Measurements from ENCODE around the gene SLC12A3.
"Not testable (repeated sequence)": the region's sequence is repeated elsewhere in the genome, so short reads cannot be mapped to it uniquely, and the experiment has no call there.

SLC12A3 gene

DNA sequence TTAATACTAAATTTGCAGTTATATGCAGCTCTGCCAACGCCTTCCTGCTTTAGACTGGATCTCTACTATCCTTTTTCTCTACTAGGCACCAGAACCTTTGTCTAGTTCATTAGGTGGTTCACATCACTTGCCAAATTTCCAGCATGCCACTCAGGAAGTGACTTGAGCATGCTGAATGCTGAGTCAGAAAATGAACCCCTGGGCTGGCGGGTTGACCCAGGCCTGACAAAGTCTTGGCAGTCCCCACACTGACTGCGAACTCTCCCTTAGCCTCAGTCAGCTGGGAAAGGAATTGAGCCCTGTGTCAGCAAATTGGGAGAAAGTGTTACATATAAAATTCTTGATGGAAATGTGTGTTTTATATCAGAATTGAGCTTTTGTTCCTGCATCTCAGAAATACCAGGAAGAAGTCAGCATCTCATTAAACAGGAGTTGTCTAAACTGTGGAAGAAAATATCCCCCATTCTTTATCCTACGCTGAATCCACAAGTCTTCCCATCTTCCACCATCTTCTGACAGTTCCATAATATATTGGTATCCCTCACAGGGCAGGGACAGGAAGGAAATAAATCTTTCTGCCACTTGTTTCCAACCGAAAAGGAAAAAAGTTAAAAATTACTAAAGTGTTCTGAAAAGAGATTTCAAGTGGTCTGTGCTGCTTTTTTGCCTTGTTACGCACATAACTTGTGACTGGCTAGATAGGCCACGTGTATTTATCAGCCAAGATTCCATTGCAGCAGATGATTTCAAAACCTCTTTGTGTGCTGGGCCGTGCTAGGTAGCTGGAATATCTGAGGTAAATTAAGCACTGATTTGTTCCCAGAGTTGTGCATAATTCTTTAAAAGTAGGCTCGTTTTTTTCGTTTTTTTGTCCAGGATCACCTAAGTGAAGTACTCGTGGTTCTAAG lies 16.7 kb upstream of the SLC12A3 start:
- no peak for DNase-seq

- DNase-seq: peak; percentile 38
These were observed 15.9 kb upstream of the SLC12A3 start for GRCh38 chr16:56848955-56849689.

DNA sequence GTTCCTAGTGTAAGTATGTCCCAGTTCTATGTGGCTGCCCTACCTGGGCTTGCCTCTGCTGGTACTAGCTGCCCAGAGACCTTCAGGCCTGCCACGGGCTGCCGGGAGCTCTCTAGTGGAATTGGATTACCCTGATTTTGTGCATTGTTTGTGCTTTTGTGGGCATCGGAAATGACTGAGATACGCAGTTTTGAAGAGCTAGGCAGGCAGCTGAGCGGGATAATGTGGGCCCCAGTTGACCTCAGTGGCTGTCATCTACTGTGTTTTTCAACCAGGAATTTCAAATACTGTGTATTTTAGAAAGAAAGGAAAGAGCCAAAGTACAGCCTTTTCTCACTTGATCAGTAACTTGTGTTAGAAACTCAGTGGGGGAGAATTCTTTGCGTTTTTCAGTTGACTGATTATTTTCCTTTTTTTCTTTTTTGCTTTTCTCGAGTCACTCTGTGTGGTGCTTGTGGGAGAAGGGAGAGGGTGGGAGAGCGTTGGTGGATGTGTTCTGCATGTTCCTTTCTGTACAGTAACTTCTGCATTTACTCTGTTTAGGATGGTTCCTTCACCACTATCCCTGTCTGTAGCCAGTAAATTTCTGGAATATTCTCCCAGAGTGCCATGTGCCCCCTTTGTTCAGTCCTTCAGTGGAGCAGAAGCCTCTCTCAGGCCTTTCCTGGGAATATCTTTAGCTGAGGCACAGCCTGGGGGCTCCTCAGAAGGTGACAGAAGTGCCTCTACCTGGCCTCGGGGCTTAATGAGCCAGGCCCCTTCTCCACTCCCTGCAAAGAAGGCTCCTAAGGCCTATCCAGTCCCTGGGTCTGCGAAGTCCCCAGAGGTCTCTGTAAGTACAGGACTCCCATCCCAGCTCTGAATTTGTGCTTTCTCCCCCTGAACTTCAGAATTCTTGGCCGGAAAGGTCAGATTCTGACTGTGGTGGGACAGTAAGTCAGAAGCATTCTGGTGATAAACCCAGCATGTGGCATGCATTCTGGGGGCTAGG lies 15.0 kb upstream of the SLC12A3 start:
- DNase-seq: peak; percentile 13

DNA sequence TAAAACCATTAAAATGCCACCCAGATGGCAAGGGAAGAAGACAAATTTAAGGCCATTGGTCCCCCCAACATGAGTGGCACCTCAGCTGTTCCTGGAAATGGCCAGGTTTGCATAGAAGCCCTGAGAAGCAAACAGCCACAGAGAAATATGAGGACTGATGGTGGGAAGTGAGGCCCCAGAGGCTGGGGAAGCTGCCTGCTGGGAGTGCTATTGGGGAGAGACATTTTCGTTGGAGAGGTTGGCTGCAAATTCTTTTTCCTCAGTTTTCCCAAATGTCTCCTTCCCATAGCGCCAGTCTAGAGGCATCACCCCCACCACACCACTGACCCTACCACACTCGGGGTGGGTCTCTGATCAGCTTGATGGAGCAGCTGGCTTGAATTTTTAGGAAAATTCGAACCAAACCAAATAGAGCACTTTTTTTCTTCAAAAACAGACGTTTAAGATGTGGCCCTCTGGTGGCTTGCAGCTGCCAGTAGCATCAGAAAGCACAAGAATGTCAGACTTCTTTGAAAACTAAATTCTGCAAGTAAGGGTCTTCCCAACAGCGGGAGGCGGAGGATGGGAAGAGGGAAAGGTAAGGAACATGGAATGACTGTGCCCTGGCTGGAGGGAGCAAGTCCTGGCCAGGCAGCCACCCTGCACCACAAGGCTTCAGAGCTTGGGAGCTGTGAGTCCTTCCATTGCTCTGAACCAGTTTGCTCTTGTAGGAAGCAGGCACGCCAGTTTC lies 13.2 kb upstream of the SLC12A3 start:
- no peak for DNase-seq

- no peak for DNase-seq
These were observed 12.6 kb upstream of the SLC12A3 start for GRCh38 chr16:56852401-56852730.

GRCh38 chr16:56852968-56853367 lies 12.0 kb upstream of the SLC12A3 start:
- no peak for DNase-seq

DNA sequence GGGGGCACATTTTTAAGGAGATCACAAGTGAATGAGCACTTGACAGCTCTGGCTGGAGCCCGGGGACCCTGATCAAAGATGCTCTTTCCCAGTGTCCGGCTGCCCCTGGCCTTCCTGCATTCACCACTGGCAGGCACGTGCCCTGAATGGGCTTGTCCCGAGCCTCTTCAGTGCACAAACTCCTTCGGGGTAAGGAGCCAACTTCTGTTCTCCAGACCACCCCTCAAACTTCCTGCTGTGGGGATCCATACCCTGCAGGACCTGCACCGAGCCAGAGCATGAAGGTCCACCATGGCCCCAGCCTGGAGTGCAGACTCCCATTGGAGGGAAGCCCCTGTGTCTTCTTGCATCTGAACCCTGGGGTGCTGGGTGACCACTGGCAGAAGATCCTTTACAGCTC lies 9.8 kb upstream of the SLC12A3 start:
- no peak for DNase-seq

DNA sequence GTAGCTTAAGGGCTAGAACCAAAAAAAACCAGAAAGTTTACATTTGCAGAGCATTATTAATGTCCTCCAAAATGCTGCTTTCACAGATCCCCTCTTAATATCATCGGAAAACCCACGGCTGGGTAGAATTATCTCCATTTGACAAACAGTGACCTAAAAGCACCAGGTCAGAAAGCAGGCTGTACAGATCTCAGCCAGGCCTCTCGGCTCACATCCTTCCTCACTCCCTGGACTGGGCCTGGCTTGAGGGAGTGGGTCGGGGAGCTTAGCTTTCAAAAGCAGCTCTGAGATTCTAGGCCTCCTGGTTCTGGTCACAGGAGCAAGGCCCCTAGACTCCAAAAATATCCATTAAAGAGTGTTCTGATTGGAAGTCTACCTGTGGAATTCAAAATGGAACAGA lies 9.1 kb upstream of the SLC12A3 start:
- no peak for DNase-seq

- no peak for DNase-seq
These were observed 8.0 kb upstream of the SLC12A3 start for GRCh38 chr16:56856876-56857447.

GRCh38 chr16:56858374-56858773 lies 6.6 kb upstream of the SLC12A3 start:
- no peak for DNase-seq

GRCh38 chr16:56859636-56860035 lies 5.4 kb upstream of the SLC12A3 start:
- DNase-seq: no peak

DNA sequence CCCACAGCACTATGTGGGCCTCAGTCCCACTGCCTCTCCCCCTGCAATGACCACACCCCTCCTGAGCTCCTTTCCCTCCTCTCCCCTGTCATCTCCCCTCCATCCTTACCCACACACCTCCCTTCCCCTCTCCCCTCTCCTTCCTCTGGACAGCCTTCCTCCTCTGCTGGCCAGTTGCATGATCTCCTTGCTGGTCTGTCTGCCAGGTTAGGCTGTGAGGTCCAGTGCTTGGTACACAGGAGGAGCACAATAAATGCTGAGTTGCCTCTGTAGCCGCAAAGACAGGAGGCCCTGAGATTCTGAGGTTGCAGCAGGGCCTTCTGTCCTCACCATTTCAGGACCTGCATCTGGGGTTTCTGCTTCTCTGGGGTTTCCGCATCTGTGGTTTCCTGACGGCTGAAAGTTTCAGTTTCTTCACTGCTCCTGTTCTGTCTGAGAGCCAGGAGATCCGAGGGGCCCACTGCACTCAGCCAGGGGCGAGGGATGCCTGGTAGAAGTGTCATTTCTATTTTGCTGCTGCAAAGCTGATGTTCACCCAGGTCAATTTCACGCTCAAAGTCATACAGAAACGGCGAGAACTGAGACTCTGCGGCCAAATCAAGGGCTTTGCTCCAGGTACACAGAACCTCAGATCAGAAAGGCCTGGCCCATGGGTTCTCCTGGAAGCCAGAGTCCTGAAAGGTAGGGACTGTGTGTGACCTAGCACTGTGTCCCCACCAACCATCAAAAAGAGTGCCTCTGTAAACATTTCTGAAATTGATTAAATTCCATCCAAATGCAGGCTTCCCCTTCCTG lies 4.6 kb upstream of the SLC12A3 start:
- no peak for DNase-seq

DNA sequence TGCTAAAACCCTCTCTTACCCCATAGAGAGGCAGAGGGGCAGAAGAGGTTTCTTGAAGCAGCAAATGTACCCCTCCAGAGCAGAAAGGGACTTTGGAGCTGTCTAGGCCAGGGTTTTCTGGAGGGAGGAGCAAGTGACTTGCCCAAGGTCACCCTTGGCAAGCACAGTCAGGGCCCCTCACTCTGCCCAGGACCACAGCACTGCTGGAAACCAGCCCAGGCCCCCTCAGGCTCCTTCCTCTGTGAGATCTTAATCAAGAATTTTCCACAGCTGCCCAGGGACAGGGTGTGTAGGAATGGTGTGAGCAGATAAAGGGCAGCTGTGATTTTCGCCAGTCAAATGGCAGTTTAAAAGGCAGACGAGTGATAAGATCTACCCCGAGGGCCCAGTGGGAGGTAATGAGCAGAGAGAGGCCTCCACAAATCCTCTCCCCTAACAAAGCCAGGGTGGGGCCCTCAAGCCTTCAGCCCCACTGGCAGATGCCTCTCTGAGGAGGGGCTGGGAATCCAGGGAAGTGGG lies 3.9 kb upstream of the SLC12A3 start:
- no peak for DNase-seq

DNA sequence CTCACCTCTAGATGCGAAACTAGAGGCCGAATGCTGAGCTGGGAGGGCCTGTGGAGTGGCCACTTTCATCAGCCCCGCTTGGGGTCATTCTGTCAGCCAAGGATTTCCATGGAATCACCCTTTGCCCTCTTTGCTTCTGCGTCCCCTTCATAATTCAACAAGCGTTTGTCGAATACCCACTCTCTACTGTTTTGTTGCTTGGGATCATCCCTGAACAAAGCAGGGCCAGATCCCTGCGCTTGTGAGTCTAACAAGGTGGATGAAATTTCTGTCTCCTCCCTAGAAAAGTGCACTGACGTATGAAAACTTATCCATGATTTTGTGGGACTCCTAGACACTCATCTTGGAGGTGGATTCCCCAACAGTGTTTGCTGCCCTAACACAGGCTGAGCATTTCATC lies 3.3 kb upstream of the SLC12A3 start:
- no peak for DNase-seq

GRCh38 chr16:56862776-56863175 lies 2.2 kb upstream of the SLC12A3 start:
- DNase-seq: no peak

DNA sequence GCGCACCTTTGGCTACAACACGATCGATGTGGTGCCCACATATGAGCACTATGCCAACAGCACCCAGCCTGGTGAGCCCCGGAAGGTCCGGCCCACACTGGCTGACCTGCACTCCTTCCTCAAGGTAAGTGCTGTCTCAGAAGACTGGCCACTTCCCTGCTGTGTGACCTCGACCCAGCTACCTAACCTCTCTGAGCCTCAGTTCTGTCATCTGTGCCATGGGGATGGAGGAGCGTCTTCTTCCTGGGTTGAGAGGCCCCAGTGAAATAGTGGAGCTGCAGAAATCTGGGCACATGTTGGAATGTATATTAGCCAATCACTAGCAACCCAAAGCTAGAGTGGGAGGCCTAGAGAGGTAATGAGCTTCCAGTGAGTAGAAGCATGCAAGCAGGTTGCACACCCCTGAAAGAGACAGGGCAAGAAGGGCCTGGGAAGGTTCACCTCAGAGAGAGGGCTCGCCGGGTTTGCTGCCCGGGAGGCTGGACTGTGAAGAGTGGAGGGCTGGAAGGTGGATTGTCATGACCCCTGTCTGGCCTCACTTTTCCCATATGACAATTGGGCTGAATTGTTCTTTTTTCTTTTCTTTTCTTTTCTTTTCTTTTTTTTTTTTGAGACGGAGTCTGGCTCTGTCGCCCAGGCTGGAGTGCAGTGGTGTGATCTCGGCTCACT lies 521 bp downstream of the SLC12A3 start:
- DNase-seq: no peak

GRCh38 chr16:56866955-56867830 lies 2.2 kb downstream of the SLC12A3 start:
- DNase-seq: peak; percentile 69

DNA sequence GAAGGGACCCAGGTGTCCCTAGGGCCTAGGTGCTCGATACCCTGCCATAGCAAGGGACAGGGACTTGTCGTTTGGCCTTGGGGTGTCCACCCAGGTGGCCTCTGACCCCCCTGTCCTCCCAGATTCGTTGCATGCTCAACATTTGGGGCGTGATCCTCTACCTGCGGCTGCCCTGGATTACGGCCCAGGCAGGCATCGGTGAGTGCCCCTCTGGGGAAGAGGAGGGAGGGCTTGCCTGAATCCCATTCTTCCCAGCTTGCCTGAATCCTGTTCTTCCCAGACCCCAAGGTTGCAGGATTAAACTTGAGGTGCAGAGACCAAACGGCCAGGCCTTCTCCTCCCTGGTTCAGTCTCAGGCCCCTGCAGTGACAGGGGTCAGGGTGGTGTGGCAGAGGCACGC lies 3.2 kb downstream of the SLC12A3 start:
- DNase-seq: no peak

DNA sequence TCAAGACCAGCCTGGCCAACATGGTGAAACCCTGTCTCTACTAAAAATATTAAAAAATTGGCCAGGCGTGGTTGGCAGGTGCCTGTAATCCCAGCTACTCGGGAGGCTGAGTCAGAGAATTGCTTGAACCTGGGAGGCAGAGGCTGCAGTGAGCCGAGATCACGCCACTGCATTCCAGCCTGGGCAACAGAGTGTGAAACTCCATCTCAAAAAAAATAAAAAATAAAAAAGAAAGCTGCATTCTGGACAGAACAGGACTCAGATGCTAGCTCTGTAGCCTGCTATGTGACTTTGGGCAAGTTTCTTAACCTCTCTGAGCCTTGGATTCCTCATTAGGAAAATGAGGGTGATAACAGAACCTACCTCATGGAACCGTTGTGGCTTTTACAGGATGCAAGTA lies 3.8 kb downstream of the SLC12A3 start:
- DNase-seq: not testable (repeated sequence)

Data from activated effector memory CD4-positive, alpha-beta T cell treated with anti-CD3 and anti-CD28 coated beads, Interleukin-2, amount 50 U/mL, for 16 hours (primary cell).